Heart left ventricle (tissue), 16 donors: ENCODE data around the gene NAPSA. TPM values are rescaled to one million over a fixed set of nuclear protein-coding genes. Genes with fewer than 3 reads are reported as not detected.
"Not testable (repeated sequence)": the region's sequence is repeated elsewhere in the genome, so short reads cannot be mapped to it uniquely, and the experiment has no call there.

Source experiments
- ATAC-seq, 4 donors: fragments of 200-7000 bp; cut with Tn5 transposase; one replicate each; pipeline ENCODE4 v1.9.1; 2020 to 2022; ENCODE audit warnings: moderate library complexity in 4 of 4, mild to moderate bottlenecking in 3 of 4, moderate number of reproducible peaks in 1 of 4
- DNase-seq, 5 donors: peaks; one replicate each; pipeline ENCODE4 v3.0.0-alpha.2; 2020
- H3K27ac ChIP-seq, 12 donors: fragments of 200-600 bp; sonication (generic) in 4 of 12; one replicate each; pipeline versions ENCODE4 v1.5.0 to v1.8.0; 2016 to 2022; ENCODE audit warnings: mild to moderate bottlenecking in 2 of 12
- H3K27me3 ChIP-seq, 9 donors: fragments of 200-600 bp; sonication (generic) in 2 of 9; one replicate each; pipeline versions ENCODE4 v1.5.1 to v1.8.0; 2016 to 2022; ENCODE audit warnings: mild to moderate bottlenecking in 3 of 9
- H3K36me3 ChIP-seq, 9 donors: fragments of 200-600 bp; sonication (generic) in 2 of 9; one replicate each; pipeline versions ENCODE4 v1.5.0 to v1.8.0; 2018 to 2022; ENCODE audit warnings: mild to moderate bottlenecking in 2 of 9
- H3K4me1 ChIP-seq, 12 donors: fragments of 200-600 bp; sonication (generic) in 4 of 12; one replicate each; pipeline versions ENCODE4 v1.5.0 to v1.8.0; 2016 to 2022; ENCODE audit warnings: mild to moderate bottlenecking in 3 of 12
- H3K4me3 ChIP-seq, 12 donors: fragments of 200-600 bp; sonication (generic) in 4 of 12; one replicate each; pipeline versions ENCODE4 v1.5.0 to v1.8.0; 2017 to 2022; ENCODE audit warnings: mild to moderate bottlenecking in 9 of 12, moderate library complexity in 4 of 12
- H3K9me3 ChIP-seq, 12 donors: fragments of 200-600 bp; sonication (generic) in 4 of 12; one replicate each; pipeline versions ENCODE4 v1.5.0 to v1.8.0; 2016 to 2022; ENCODE audit warnings: mild to moderate bottlenecking in 1 of 12
- POLR2A ChIP-seq, 2 donors: fragments of 450-650 bp; IDR thresholded peaks; one replicate each; pipeline ENCODE4 v1.6.1; 2017; ENCODE audit warnings: antibody characterized with exemption in 2 of 2, mild to moderate bottlenecking in 2 of 2, moderate library complexity in 2 of 2
- WGBS, 4 donors: extraction: QIAGEN DNeasy Blood & Tissue Kit in 2 of 4; methylation state at CpG; one replicate each; pipeline versions ENCODE4 v1.1.5 to v1.1.7; 2013 to 2018; 5-methylcytosine and 5-hydroxymethylcytosine counted together
- intact Hi-C, 10 donors: fragments of 100-400 bp; cut with DNase I; formaldehyde crosslinking; loops; one replicate each; pipeline versions ENCODE4 v1.11.1 to v1.14.2; 2022
- polyA plus RNA-seq, 2 donors: library from polyadenylated mRNA; stranded (reverse); fragments of 200-250 nt; gene quantifications; one replicate each; pipeline ENCODE4 v1.2.3, GENCODE V29; 2013
- total RNA-seq, 9 donors: library from RNA; depleted of rRNA in 2 of 9; stranded (reverse); fragments of >200 nt in 2 of 9; fragmentation: NEBNext Ultra II Directional in 3 of 9; extraction: Animal tissue kit (Norgen Biotek cat#: 25700) in 3 of 9; gene quantifications; one replicate each; pipeline versions ENCODE4 v1.1.0 to v1.2.4, GENCODE V29; 2016 to 2023
- TF ChIP-seq, protein P1 (sequence below), 12 donors: fragments of 200-600 bp; sonication (generic) in 4 of 12; IDR thresholded peaks; one replicate each; pipeline versions ENCODE4 v1.5.0 to v1.8.0; 2018 to 2022; ENCODE audit warnings: antibody characterized with exemption in 12 of 12, mild to moderate bottlenecking in 5 of 12
- donor health status: ischemic (EF 13 %, LVEDD 7.1; RV severe dilation, severe dysfunction).
- donor health status: healthy with polysubstance abuse.
- donor health status: DM: no; HTN: yes; CAD: no.
- donor health status: DM: no; HTN: no; CAD: no.
- donor health status: ischemic (EF 25% LVEDD 6.9; RV normal size, moderate dysfunction).
- donor health status: ischemic (EF 25% LVEDD 5.7; RV mildly dilated, moderate dysfunction).
- donor health status: healthy.
- donor health status: DM: yes; HTN: yes; CAD: no.
- donor health status: ischemic (EF 35%, LVEDD 5.7; RV mildly dilated, moderate dysfunction).
- donor health status: nonischemic (EF 11% LVEDD 7.7; RV severe dilation, severe dysfunction).
- donor health status: DM: yes; HTN: yes; CAD: no.
- donor health status: PGD.
- donor health status: ischemic (EF 29% LVEDD 5.4; RV normal size, mild dysfunction).
- donor health status: nonischemic (EF 23%, LVEDD 6.1; RV moderate dilation, normal function).

The NAPSA gene
- total and polyA plus RNA-seq, 11 donors = 0.28 to 0.89 (median 0.62) TPM; not detected in 5

DNA sequence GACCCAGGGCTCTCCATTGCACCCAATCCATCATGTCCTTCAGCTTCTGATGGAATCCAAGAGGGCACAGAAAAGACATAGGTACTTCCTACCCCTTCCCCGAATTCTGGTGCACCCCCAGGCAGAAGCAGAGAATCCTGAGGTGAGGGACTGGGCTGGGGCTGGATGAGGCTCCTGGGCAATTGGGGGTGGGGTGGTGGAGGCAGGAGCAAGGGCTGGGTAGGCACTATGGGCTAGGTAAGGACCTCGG is 33.5 kb downstream of the NAPSA start:
- ATAC-seq = no peak
- no peak for DNase-seq
- peak overlapping the region in 7 of 12 donors; percentile 18 to 69 (median 54) for H3K4me3 ChIP-seq
- H3K4me1 ChIP-seq = peaks cover 0 to 49% (median 17%) of the 10 kb centered on the region in 12 donors
- H3K9me3 ChIP-seq = no peaks in the 10 kb centered on the region
- 14 to 36% (median 24%) methylated on average over 2 of the region's 2 CpGs for WGBS, 4 donors
- H3K27ac ChIP-seq = peak overlapping the region in 10 of 12 donors; percentile 51 to 92 (median 69)
- H3K36me3 ChIP-seq = no peaks in the 10 kb centered on the region
- H3K27me3 ChIP-seq = peaks cover 2 to 64% (median 26%) of the 10 kb centered on the region in 9 donors
- intact Hi-C loops = no loop called here
- no peak for TF ChIP-seq POLR2A (IDR thresholded peaks at IDR 0.05)
- TF ChIP-seq, protein P1, sequence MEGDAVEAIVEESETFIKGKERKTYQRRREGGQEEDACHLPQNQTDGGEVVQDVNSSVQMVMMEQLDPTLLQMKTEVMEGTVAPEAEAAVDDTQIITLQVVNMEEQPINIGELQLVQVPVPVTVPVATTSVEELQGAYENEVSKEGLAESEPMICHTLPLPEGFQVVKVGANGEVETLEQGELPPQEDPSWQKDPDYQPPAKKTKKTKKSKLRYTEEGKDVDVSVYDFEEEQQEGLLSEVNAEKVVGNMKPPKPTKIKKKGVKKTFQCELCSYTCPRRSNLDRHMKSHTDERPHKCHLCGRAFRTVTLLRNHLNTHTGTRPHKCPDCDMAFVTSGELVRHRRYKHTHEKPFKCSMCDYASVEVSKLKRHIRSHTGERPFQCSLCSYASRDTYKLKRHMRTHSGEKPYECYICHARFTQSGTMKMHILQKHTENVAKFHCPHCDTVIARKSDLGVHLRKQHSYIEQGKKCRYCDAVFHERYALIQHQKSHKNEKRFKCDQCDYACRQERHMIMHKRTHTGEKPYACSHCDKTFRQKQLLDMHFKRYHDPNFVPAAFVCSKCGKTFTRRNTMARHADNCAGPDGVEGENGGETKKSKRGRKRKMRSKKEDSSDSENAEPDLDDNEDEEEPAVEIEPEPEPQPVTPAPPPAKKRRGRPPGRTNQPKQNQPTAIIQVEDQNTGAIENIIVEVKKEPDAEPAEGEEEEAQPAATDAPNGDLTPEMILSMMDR (IDR thresholded peaks at IDR 0.05) = no peak

- intact Hi-C loops = no loop called here
- Histone ChIP-seq H3K9me3 (no peaks in the 10 kb centered on the region), H3K4me1 (peaks cover 0 to 53% (median 17%) of the 10 kb centered on the region in 12 donors), H3K27me3 (peaks cover 2 to 69% (median 26%) of the 10 kb centered on the region in 9 donors), H3K27ac (peak overlapping the region in 8 of 12 donors; percentile 30 to 92 (median 68)), H3K36me3 (no peaks in the 10 kb centered on the region), H3K4me3 (peak overlapping the region; percentile 14 to 69 (median 48))
- no peak for TF ChIP-seq POLR2A (IDR thresholded peaks at IDR 0.05)
- DNase-seq (peak in 1 of 5 donors; percentile 31), ATAC-seq (no peak)
- WGBS, 4 donors = 23 to 30% (median 27%) methylated on average over 10 of the region's 10 CpGs
Measured at GRCh38 chr19:50331221-50331993, 34.0 kb downstream of the NAPSA start.

GRCh38 chr19:50330365-50331078 is 34.9 kb downstream of the NAPSA start:
- H3K9me3 ChIP-seq = no peaks in the 10 kb centered on the region
- peak overlapping the region in 10 of 12 donors; percentile 24 to 92 (median 66) for H3K27ac ChIP-seq
- TF ChIP-seq, protein P1 (IDR thresholded peaks at IDR 0.05) = no peak
- TF ChIP-seq POLR2A (IDR thresholded peaks at IDR 0.05) = peak in 1 of 2 donors; percentile 34
- DNase-seq (peak; percentile 84 to 93 (median 89)), ATAC-seq (peak; percentile 41 to 59 (median 54))
- H3K4me3 ChIP-seq = peak overlapping the region; percentile 14 to 58 (median 48)
- H3K27me3 ChIP-seq = peaks cover 2 to 75% (median 26%) of the 10 kb centered on the region in 9 donors
- 1 to 2% (median 2%) methylated on average over 38 to 48 of the region's 48 CpGs for WGBS, 4 donors
- H3K4me1 ChIP-seq = peaks cover 0 to 61% (median 24%) of the 10 kb centered on the region in 12 donors
- intact Hi-C loops = no loop called here
- no peaks in the 10 kb centered on the region for H3K36me3 ChIP-seq

DNA sequence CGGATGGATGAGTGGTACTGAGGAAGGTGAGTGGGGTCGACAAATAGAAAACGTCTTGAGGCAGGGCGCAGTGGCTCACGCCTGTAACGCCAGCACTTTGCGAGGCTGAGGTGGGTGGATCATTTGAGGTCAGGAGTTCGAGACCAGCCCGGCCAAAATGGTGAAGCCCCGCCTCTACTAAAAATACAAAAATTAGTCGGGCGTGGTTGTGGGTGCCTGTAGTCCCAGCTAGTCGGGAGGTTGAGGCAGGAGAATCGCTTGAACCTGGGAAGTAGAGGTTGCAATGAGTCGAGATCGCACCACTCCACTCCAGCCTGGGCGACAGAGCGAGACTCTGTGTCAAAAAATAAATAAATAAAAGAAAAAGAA is 35.5 kb downstream of the NAPSA start:
- H3K36me3 ChIP-seq, H3K9me3 ChIP-seq, ATAC-seq: not testable (repeated sequence)
- Histone ChIP-seq H3K4me1 (peaks cover 0 to 61% (median 24%) of the 10 kb centered on the region in 12 donors), H3K27me3 (peaks cover 2 to 75% (median 26%) of the 10 kb centered on the region in 9 donors), H3K4me3 (peak overlapping the region in 10 of 12 donors; percentile 22 to 58 (median 50)), H3K27ac (peak overlapping the region in 11 of 12 donors; percentile 49 to 92 (median 68))
- 15 to 18% (median 16%) methylated on average over 18 of the region's 18 CpGs for WGBS, 4 donors
- DNase-seq = peak in 1 of 5 donors; percentile 26
- intact Hi-C loops = loop anchor here in 1 of 10 donors (5.0 to 10.0 kb wide), 2 partner anchors 163 to 185 kb away; no protein-coding TSS in a partner anchor
